IMR-90 (cell line): ENCODE results near the gene ZNF598. TPM values are rescaled to one million over a fixed set of nuclear protein-coding genes. Genes with fewer than 3 reads are reported as not detected.
"Not testable (repeated sequence)": the region's sequence is repeated elsewhere in the genome, so short reads cannot be mapped to it uniquely, and the experiment has no call there.

Source experiments
- ATAC-seq: fragments of 200-7000 bp; cut with Tn5 transposase; 2 replicates; pipeline ENCODE4 v1.9.1; 2020; ENCODE audit warnings: low read depth, mild to moderate bottlenecking, moderate library complexity
- BruUV-seq: library from RNA; stranded (reverse); fragments of 400-500 nt; replicated peaks from 2 replicates; lab custom pipeline; 2021; lab: Mats Ljungman, UMichigan
- CTCF ChIA-PET: fragments of 300-600 bp; formaldehyde crosslinking; extraction: SDS; loops from one replicate; lab custom pipeline; 2021; ENCODE audit warnings: antibody characterized with exemption; lab: Yijun Ruan, JAX
- POLR2A ChIA-PET: fragments of 300-600 bp; sonication (Branson Sonifier 250); formaldehyde crosslinking; loops from one replicate; lab custom pipeline; 2022; ENCODE audit warnings: antibody characterized with exemption; ENCODE audit not compliant: unreplicated experiment; lab: Charles Lee
- DNase-seq: peaks from one replicate; pipeline ENCODE4 v3.0.0; 2013
- H2AFZ ChIP-seq: replicated peaks from 2 replicates; pipeline ENCODE3; 2013; ENCODE audit warnings: low read length, mild to moderate bottlenecking; ENCODE audit not compliant: poor library complexity
- H2AK5ac ChIP-seq: 2 replicates; pipeline ENCODE4 v1.6.1; 2013; ENCODE audit warnings: low read depth, low read length, inconsistent platforms
- H2AK9ac ChIP-seq: replicated peaks from 2 replicates; pipeline ENCODE3; 2013; ENCODE audit warnings: mild to moderate bottlenecking, low read depth, low read length, moderate library complexity; ENCODE audit not compliant: poor library complexity
- H2BK120ac ChIP-seq: 2 replicates; pipeline ENCODE4 v1.6.1; 2013; ENCODE audit warnings: low read depth, low read length, inconsistent platforms
- H2BK15ac ChIP-seq: 3 replicates; pipeline ENCODE4 v1.6.1; 2013; ENCODE audit warnings: low read depth, low read length, inconsistent platforms
- H2BK20ac ChIP-seq: 2 replicates; pipeline ENCODE4 v1.6.1; 2013; ENCODE audit warnings: low read depth, mild to moderate bottlenecking, inconsistent platforms, low read length, moderate library complexity
- H2BK5ac ChIP-seq: 2 replicates; pipeline ENCODE4 v1.6.1; 2013; ENCODE audit warnings: mild to moderate bottlenecking, low read depth, low read length, inconsistent platforms; ENCODE audit not compliant: poor library complexity, severe bottlenecking
- H3K14ac ChIP-seq: replicated peaks from 2 replicates; pipeline ENCODE4 v1.6.1; 2013; ENCODE audit warnings: low read depth, low read length, inconsistent platforms
- H3K18ac ChIP-seq: 2 replicates; pipeline ENCODE4 v1.6.1; 2013; ENCODE audit warnings: low read depth, low read length, control low read depth
- H3K23ac ChIP-seq: 2 replicates; pipeline ENCODE4 v1.6.1; 2013; ENCODE audit warnings: low read depth, low read length, inconsistent platforms
- H3K27ac ChIP-seq: 2 replicates; pipeline ENCODE4 v1.5.1; 2013; ENCODE audit warnings: mild to moderate bottlenecking, control low read depth, low read length; ENCODE audit not compliant: insufficient read depth
- H3K27me3 ChIP-seq: 2 replicates; pipeline ENCODE4 v1.6.1; 2013; ENCODE audit warnings: low read length; ENCODE audit not compliant: control insufficient read depth, insufficient read depth
- H3K36me3 ChIP-seq: 2 replicates; pipeline ENCODE4 v1.6.1; 2013; ENCODE audit warnings: low read length, mixed read lengths; ENCODE audit not compliant: control insufficient read depth, insufficient read depth
- H3K4ac ChIP-seq: 2 replicates; pipeline ENCODE4 v1.6.1; 2013; ENCODE audit warnings: low read depth, low read length, inconsistent platforms
- H3K4me1 ChIP-seq: 2 replicates; pipeline ENCODE4 v1.6.1; 2013; ENCODE audit warnings: low read length, mixed read lengths; ENCODE audit not compliant: control insufficient read depth, insufficient read depth
- H3K4me2 ChIP-seq: 2 replicates; pipeline ENCODE4 v1.6.1; 2013; ENCODE audit warnings: low read depth, mild to moderate bottlenecking, control low read depth, low read length, moderate library complexity
- H3K4me3 ChIP-seq: 2 replicates; pipeline ENCODE4 v1.5.1; 2013; ENCODE audit warnings: low read depth, mild to moderate bottlenecking, control low read depth, low read length, moderate library complexity; ENCODE audit not compliant: insufficient read depth
- H3K56ac ChIP-seq: 2 replicates; pipeline ENCODE4 v1.6.1; 2013; ENCODE audit warnings: low read length, inconsistent platforms; ENCODE audit not compliant: insufficient read depth; ENCODE audit errors: extremely low read depth
- H3K79me1 ChIP-seq, 2 experiments: 2 replicates each; pipeline ENCODE4 v1.6.1; 2013; ENCODE audit warnings: low read length in 2 of 2, inconsistent platforms in 1 of 2, low read depth in 1 of 2
- H3K9ac ChIP-seq: 2 replicates; pipeline ENCODE4 v1.6.1; 2013; ENCODE audit warnings: low read depth, low read length, control low read depth
- H3K9me1 ChIP-seq: 2 replicates; pipeline ENCODE4 v1.6.1; 2013; ENCODE audit warnings: low read length, inconsistent platforms; ENCODE audit not compliant: insufficient read depth
- H3K9me3 ChIP-seq: 2 replicates; pipeline ENCODE4 v1.6.1; 2013; ENCODE audit warnings: low read length; ENCODE audit not compliant: control insufficient read depth, insufficient read depth
- H4K20me1 ChIP-seq: 2 replicates; pipeline ENCODE4 v1.6.1; 2013; ENCODE audit warnings: low read length, inconsistent platforms; ENCODE audit not compliant: insufficient read depth
- H4K5ac ChIP-seq: 2 replicates; pipeline ENCODE4 v1.6.1; 2013; ENCODE audit warnings: mild to moderate bottlenecking, low read depth, low read length, control low read depth
- H4K8ac ChIP-seq, 2 experiments: 2 replicates each; pipeline ENCODE4 v1.6.1; 2013; ENCODE audit warnings: low read depth in 2 of 2, low read length in 2 of 2, control low read depth in 1 of 2, inconsistent platforms in 1 of 2
- H4K91ac ChIP-seq: 2 replicates; pipeline ENCODE4 v1.6.1; 2013; ENCODE audit warnings: low read depth, low read length, inconsistent platforms; ENCODE audit not compliant: insufficient read depth
- CEBPB ChIP-seq: IDR thresholded peaks from 2 replicates; pipeline ENCODE4 v1.6.1; 2012; ENCODE audit warnings: low read depth, low read length, improper control_type of control experiment
- WGBS, 2 experiments: methylation state at CpG; one replicate each; pipeline versions ENCODE4 v1.1.5 to v1.1.7; 2013; ENCODE audit warnings: missing lambda C conversion rate in 2 of 2; ENCODE audit not compliant: insufficient read length in 1 of 2; ENCODE audit errors: extremely low coverage in 2 of 2; 5-methylcytosine and 5-hydroxymethylcytosine counted together
- dilution Hi-C: fragments of 300-500 bp; cut with HindIII; formaldehyde crosslinking; loops from one replicate; pipeline ENCODE4 v1.14.3; 2018; ENCODE audit warnings: low sequenced_read_pairs; ENCODE audit not compliant: unreplicated experiment
- in situ Hi-C: fragments of 300-500 bp; cut with MboI; formaldehyde crosslinking; loops from 3 replicates; pipeline ENCODE4 v1.14.3; 2019; ENCODE audit warnings: low sequenced_read_pairs, inconsistent platforms, mixed read lengths
- intact Hi-C: fragments of 100-400 bp; cut with micrococcal nuclease; formaldehyde crosslinking; loops from 2 replicates; pipeline ENCODE4 v1.10.0; 2022
- polyA plus RNA-seq, 3 experiments: library from polyadenylated mRNA; depleted of rRNA; stranded (reverse); fragments of >200 nt; gene quantifications; 2 replicates each; pipeline ENCODE4 v1.2.3, GENCODE V29; 2012; ENCODE audit warnings: low replicate concordance in 1 of 3
- total RNA-seq: library from RNA; depleted of rRNA; stranded (reverse); fragments of >200 nt; gene quantifications from 2 replicates; pipeline ENCODE4 v1.2.3, GENCODE V29; 2012

Gene ZNF598
- total and polyA plus RNA-seq, 2 of the 4 experiments (the other 2 are of a cell fraction) = 3.4 to 36.4 TPM

DNA sequence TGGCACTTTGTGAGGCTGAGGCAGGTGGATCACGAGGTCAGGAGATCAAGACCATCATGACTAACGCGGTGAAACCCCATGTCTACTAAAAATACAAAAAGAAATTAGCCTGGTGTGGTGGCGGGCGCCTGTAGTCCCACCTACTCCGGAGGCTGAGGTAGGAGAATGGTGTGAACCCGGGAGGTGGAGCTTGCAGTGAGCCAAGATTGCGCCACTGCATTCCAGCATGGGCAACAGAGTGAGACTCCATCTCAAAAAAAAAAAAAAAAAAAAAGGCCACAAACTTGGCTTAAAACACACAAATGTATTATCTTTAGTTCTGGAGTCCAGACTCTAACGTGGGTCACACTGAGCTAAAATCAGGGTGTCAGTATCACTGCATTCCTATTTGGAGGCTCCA is 2.1 kb upstream of the ZNF598 start:
- H2AFZ ChIP-seq, H3K9me3 ChIP-seq, dilution Hi-C loops, H3K36me3 ChIP-seq, intact Hi-C loops, H3K18ac ChIP-seq, H3K9ac ChIP-seq, H3K14ac ChIP-seq, H2BK15ac ChIP-seq, H3K27me3 ChIP-seq, H3K27ac ChIP-seq, H4K8ac ChIP-seq, POLR2A ChIA-PET, H2AK9ac ChIP-seq, DNase-seq, H2BK120ac ChIP-seq, H3K23ac ChIP-seq, H3K56ac ChIP-seq, H4K91ac ChIP-seq, H3K4ac ChIP-seq, H3K4me2 ChIP-seq, in situ Hi-C loops, H2AK5ac ChIP-seq, ATAC-seq, BruUV-seq, H2BK5ac ChIP-seq, H3K4me3 ChIP-seq, H2BK20ac ChIP-seq, H4K5ac ChIP-seq: not testable (repeated sequence)
- CTCF ChIA-PET = interaction anchor here (1.0 kb wide), 1 partner anchor 129 kb away, joined by 5 read pairs; no protein-coding TSS in a partner anchor
- H4K20me1 ChIP-seq = peaks cover 24% of the 10 kb centered on the region
- WGBS, 2 experiments = 43% methylated on average over 1 of the region's 9 CpGs; no CpG with 5 or more reads in 1 of the 2 experiments
- peaks cover 21% of the 10 kb centered on the region for H3K4me1 ChIP-seq
- peaks cover 9 to 37% of the 10 kb centered on the region in 2 experiments; a peak in 3 of 4 replicates for H3K79me1 ChIP-seq
- 0 out of 2 replicates have a peak, but pooled peaks have one; percentile 5 for TF ChIP-seq CEBPB
- H3K9me1 ChIP-seq = peaks cover 15% of the 10 kb centered on the region
